A549 (cell line): ENCODE measurements around the gene ATP8B2. TPM values are rescaled to one million over a fixed set of nuclear protein-coding genes. Genes with fewer than 3 reads are reported as not detected.

ENCODE experiments used
- ATAC-seq, 2 experiments: fragments of 200-7000 bp in 1 of 2; fragments of >200 bp in 1 of 2; cut with Nextera tagmentation in 1 of 2; cut with Tn5 transposase in 1 of 2; 3 replicates each; pipeline versions ENCODE4 v1.8.0 to v1.9.1; 2018 to 2020; ENCODE audit warnings: mild to moderate bottlenecking in 1 of 2, moderate library complexity in 1 of 2
- CTCF ChIA-PET: fragments of 300-600 bp; sonication (Branson Sonifier 250); formaldehyde crosslinking; extraction: SDS; loops from one replicate; lab custom pipeline; 2021; ENCODE audit warnings: antibody characterized with exemption, inconsistent platforms; lab: Yijun Ruan, JAX
- POLR2A ChIA-PET: fragments of 350-600 bp; formaldehyde crosslinking; extraction: SDS; loops from one replicate; lab custom pipeline; 2021; ENCODE audit warnings: antibody characterized with exemption, inconsistent platforms; lab: Yijun Ruan, JAX
- DNase-seq, 2 experiments: peaks; one replicate each; pipeline versions ENCODE4 v3.0.0 to v3.0.0-alpha.2; 2011 to 2016; ENCODE audit warnings: low read depth in 1 of 2, low spot score in 1 of 2
- FAIRE-seq: peaks from 2 replicates; lab custom pipeline; 2011; peaks lifted over from hg19 to GRCh38; lab: Jason Lieb, UNC
- H3K27ac ChIP-seq, 2 experiments: fragments of >200 bp; sonication (Bioruptor Twin); formaldehyde crosslinking; 3 replicates each; pipeline ENCODE4 v1.5.1; 2016 to 2017
- H3K4me1 ChIP-seq: fragments of >200 bp; sonication (Bioruptor Twin); formaldehyde crosslinking; 3 replicates; pipeline ENCODE4 v1.6.1; 2016
- H3K4me2 ChIP-seq: fragments of >200 bp; sonication (Bioruptor Twin); formaldehyde crosslinking; 3 replicates; pipeline ENCODE4 v1.6.1; 2016
- H3K4me3 ChIP-seq: fragments of >200 bp; sonication (Bioruptor Twin); formaldehyde crosslinking; 3 replicates; pipeline ENCODE4 v1.5.1; 2016
- H3K9me3 ChIP-seq: fragments of >200 bp; sonication (Bioruptor Twin); formaldehyde crosslinking; 3 replicates; pipeline ENCODE4 v1.6.1; 2016
- BHLHE40 ChIP-seq: IDR thresholded peaks from 2 replicates; pipeline ENCODE4 v1.6.1; 2012; ENCODE audit warnings: low read depth, low read length, inconsistent platforms
- CBX2 ChIP-seq: fragments of 200-600 bp; sonication (generic); IDR thresholded peaks from 2 replicates; pipeline ENCODE4 v1.6.1; 2016; ENCODE audit warnings: low read depth, mild to moderate bottlenecking, borderline replicate concordance
- CBX8 ChIP-seq: fragments of 200-600 bp; sonication (generic); IDR thresholded peaks from 2 replicates; pipeline ENCODE4 v1.6.1; 2016
- CHD2 ChIP-seq: fragments of 150-350 bp; IDR thresholded peaks from 2 replicates; pipeline ENCODE4 v1.6.1; 2014; ENCODE audit warnings: low read length; ENCODE audit not compliant: partially characterized antibody
- CHD4 ChIP-seq: fragments of 200-600 bp; sonication (generic); IDR thresholded peaks from 2 replicates; pipeline ENCODE4 v1.6.1; 2016; ENCODE audit warnings: antibody characterized with exemption, mild to moderate bottlenecking, borderline replicate concordance
- EHF ChIP-seq: fragments of 250-450 bp; sonication (Bioruptor Pico); IDR thresholded peaks from 2 replicates; pipeline ENCODE4 v1.5.0; 2020; ENCODE audit warnings: mild to moderate bottlenecking
- EHMT2 ChIP-seq: fragments of 200-600 bp; sonication (generic); IDR thresholded peaks from 2 replicates; pipeline ENCODE4 v1.6.1; 2016; ENCODE audit warnings: antibody characterized with exemption, low read depth, mild to moderate bottlenecking, moderate library complexity
- EP300 ChIP-seq, 2 experiments: fragments of >200 bp; sonication (Bioruptor Twin); formaldehyde crosslinking; IDR thresholded peaks; 2 replicates in 1 of 2; 3 replicates in 1 of 2; pipeline ENCODE4 v1.6.1; 2016 to 2017
- ESRRA ChIP-seq: fragments of 150-350 bp; IDR thresholded peaks from 2 replicates; pipeline ENCODE4 v1.6.1; 2014; ENCODE audit warnings: mild to moderate bottlenecking, low read length, borderline replicate concordance
- FOSB ChIP-seq: fragments of 250-450 bp; sonication (Bioruptor Pico); IDR thresholded peaks from 2 replicates; pipeline ENCODE4 v1.5.0; 2020; ENCODE audit warnings: mild to moderate bottlenecking, moderate library complexity
- GATA3 ChIP-seq: IDR thresholded peaks from 2 replicates; pipeline ENCODE4 v1.6.1; 2012; ENCODE audit warnings: borderline replicate concordance
- HDAC2 ChIP-seq: fragments of 200-600 bp; sonication (generic); IDR thresholded peaks from 2 replicates; pipeline ENCODE4 v1.6.1; 2016
- HOXB13 ChIP-seq: fragments of 250-450 bp; sonication (Bioruptor Pico); IDR thresholded peaks from 2 replicates; pipeline ENCODE4 v1.5.0; 2020; ENCODE audit warnings: low read depth, mild to moderate bottlenecking, moderate library complexity
- HOXB5 ChIP-seq: fragments of 250-450 bp; sonication (Bioruptor Pico); IDR thresholded peaks from 2 replicates; pipeline ENCODE4 v1.5.0; 2020; ENCODE audit warnings: mild to moderate bottlenecking, moderate library complexity
- KDM5A ChIP-seq: fragments of 200-600 bp; sonication (generic); IDR thresholded peaks from 2 replicates; pipeline ENCODE4 v1.6.1; 2016; ENCODE audit warnings: antibody characterized with exemption, mild to moderate bottlenecking
- MAFK ChIP-seq: fragments of 450-650 bp; IDR thresholded peaks from 2 replicates; pipeline ENCODE4 v1.6.1; 2014; ENCODE audit not compliant: partially characterized antibody
- MAZ ChIP-seq: fragments of 150-350 bp; IDR thresholded peaks from 2 replicates; pipeline ENCODE4 v1.6.1; 2014; ENCODE audit warnings: antibody characterized with exemption, low read depth, low read length, borderline replicate concordance
- NFE2L2 ChIP-seq: fragments of 150-350 bp; conservative IDR thresholded peaks from 2 replicates; pipeline ENCODE4 v1.6.1; 2014; ENCODE audit warnings: low read length
- PHF8 ChIP-seq: fragments of 200-600 bp; sonication (generic); IDR thresholded peaks from 2 replicates; pipeline ENCODE4 v1.6.1; 2016; ENCODE audit warnings: low read depth, mild to moderate bottlenecking, antibody characterized with exemption, moderate library complexity, borderline replicate concordance
- RCOR1 ChIP-seq: fragments of 150-350 bp; IDR thresholded peaks from 2 replicates; pipeline ENCODE4 v1.6.1; 2014; ENCODE audit warnings: antibody characterized with exemption, low read length, low read depth
- SMC3 ChIP-seq: fragments of >200 bp; sonication (Bioruptor Twin); formaldehyde crosslinking; IDR thresholded peaks from 3 replicates; pipeline ENCODE4 v1.6.1; 2018; ENCODE audit warnings: inconsistent platforms
- ZC3H11A ChIP-seq: fragments of 450-650 bp; IDR thresholded peaks from 2 replicates; pipeline ENCODE4 v1.6.1; 2014; ENCODE audit warnings: antibody characterized with exemption, mild to moderate bottlenecking
- ZSCAN20 ChIP-seq: fragments of 250-450 bp; sonication (Bioruptor Pico); IDR thresholded peaks from 2 replicates; pipeline ENCODE4 v1.8.0; 2022; ENCODE audit warnings: mild to moderate bottlenecking, moderate library complexity
- WGBS: methylation state at CpG from one replicate; pipeline ENCODE4 v1.1.6; 2017; ENCODE audit errors: missing lambda C conversion rate; 5-methylcytosine and 5-hydroxymethylcytosine counted together
- polyA plus RNA-seq, 4 experiments: library from polyadenylated mRNA; depleted of rRNA in 3 of 4; stranded (reverse); fragments of >200 nt; fragmentation: RNase III in 1 of 4; extraction: RNeasy Plus Mini Kit Qiagen cat#74134 plus additional on column Dnase treatment in 1 of 4; gene quantifications; 2 replicates in 3 of 4; 3 replicates in 1 of 4; pipeline ENCODE4 v1.2.3, GENCODE V29; 2011 to 2017
- TF ChIP-seq, protein P1 (sequence below): fragments of 450-650 bp; IDR thresholded peaks from 2 replicates; pipeline ENCODE4 v1.6.1; 2014; ENCODE audit warnings: antibody characterized with exemption
- TF ChIP-seq, protein P2 (sequence below): IDR thresholded peaks from 2 replicates; pipeline ENCODE4 v1.6.1; 2012; ENCODE audit warnings: low read depth, borderline replicate concordance
- TF ChIP-seq, protein P3 (sequence below): fragments of >200 bp; sonication (Bioruptor Twin); formaldehyde crosslinking; IDR thresholded peaks from 3 replicates; pipeline ENCODE4 v1.6.1; 2016
- TF ChIP-seq, protein P4 (sequence below): fragments of 250-450 bp; sonication (Bioruptor Pico); IDR thresholded peaks from 2 replicates; pipeline ENCODE4 v1.5.0; 2020; ENCODE audit warnings: low read depth, mild to moderate bottlenecking, moderate library complexity
- TF ChIP-seq, protein P5 (sequence below): fragments of >200 bp; sonication (Bioruptor Twin); formaldehyde crosslinking; IDR thresholded peaks from 2 replicates; pipeline ENCODE4 v1.6.1; 2016
- TF ChIP-seq, protein P6 (sequence below): fragments of 250-450 bp; sonication (Bioruptor Pico); IDR thresholded peaks from 2 replicates; pipeline ENCODE4 v1.5.0; 2021; ENCODE audit warnings: mild to moderate bottlenecking, moderate library complexity, borderline replicate concordance

The ATP8B2 gene
- polyA plus RNA-seq, 2 of the 4 experiments (the other 2 are of a cell fraction): 12.7 to 17.5 TPM

DNA sequence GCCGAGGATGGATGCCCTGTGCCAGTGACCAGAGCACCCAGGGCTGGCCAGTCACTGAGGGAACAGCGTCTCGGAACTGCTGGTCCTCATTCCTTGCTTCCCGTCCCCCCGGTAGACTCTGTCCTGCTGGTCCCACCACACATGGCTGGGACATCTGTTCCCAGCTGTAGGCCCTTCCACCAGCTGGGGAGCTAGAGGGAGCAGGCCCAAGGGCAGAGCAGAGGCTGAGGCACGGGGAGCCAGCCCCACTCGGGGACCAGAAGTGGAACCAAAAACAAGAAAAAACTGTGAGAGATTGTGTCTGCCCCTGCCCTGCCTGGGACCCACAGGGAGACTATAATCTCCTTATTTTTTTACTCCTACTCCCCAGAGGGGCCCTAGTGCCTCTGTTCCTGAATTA is 23.8 kb downstream of the ATP8B2 start:
- POLR2A ChIA-PET: no interaction called here
- ATAC-seq (no peak), FAIRE-seq (no peak)
- no peak for TF ChIP-seq KDM5A
- TF ChIP-seq CHD4: no peak
- TF ChIP-seq SMC3: no peak
- no peak for TF ChIP-seq MAZ
- no peak for TF ChIP-seq PHF8
- TF ChIP-seq, all 56 proteins: peak for 0
- Histone ChIP-seq H3K9me3 (no peaks in the 10 kb centered on the region), H3K4me3 (no peak overlapping the region), H3K4me2 (no peak overlapping the region), H3K4me1 (peaks cover 5% of the 10 kb centered on the region; the same call in 1 of the 3 replicates), H3K27ac (no peak overlapping the region)
- CTCF ChIA-PET: interaction anchor here (1.2 to 22.0 kb wide), 5 partner anchors 14 to 244 kb away, joined by 3 to 268 read pairs (median 11); partner anchors contain the start of genes AQP10, ATP8B2 and IL6R
- WGBS: 86% methylated on average over 5 of the region's 7 CpGs
- no peak for DNase-seq

DNA sequence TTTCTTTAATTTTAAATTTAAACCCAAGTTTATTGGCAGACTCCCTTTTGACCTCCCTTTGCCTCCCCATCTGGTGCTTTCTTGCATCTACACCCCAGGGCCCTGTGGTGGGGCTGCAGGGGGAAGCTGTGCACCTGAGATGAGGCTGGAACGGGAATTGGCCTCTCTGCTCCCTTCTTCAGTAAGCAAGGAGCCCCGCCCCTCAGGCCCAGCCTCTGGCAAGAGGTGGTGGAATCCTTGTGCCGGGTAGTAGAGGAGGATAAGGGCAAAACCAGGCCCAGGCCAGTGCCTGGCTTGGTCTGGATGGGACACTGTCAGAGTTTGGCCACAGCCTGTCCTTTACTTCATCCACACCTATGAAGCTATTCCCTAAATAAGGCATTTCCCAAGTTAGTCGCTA is 25.1 kb downstream of the ATP8B2 start:
- ATAC-seq (no peak), DNase-seq (no peak), FAIRE-seq (no peak)
- H3K27ac ChIP-seq: no peak overlapping the region
- no peak overlapping the region for H3K4me2 ChIP-seq
- TF ChIP-seq HDAC2: no peak
- TF ChIP-seq EP300 (IDR thresholded peaks at IDR 0.05): no peak
- no peak for TF ChIP-seq ESRRA
- TF ChIP-seq CBX8: no peak
- TF ChIP-seq ZC3H11A: no peak
- no peak for TF ChIP-seq EHMT2
- no peak for TF ChIP-seq RCOR1
- no peak for TF ChIP-seq HOXB5 (CRISPR knock-in tag)
- TF ChIP-seq GATA3: no peak
- TF ChIP-seq PHF8: no peak
- ChIA-PET POLR2A (no interaction called here), CTCF (interaction anchor here (1.2 to 22.0 kb wide), 5 partner anchors 10 to 245 kb away, joined by 4 to 268 read pairs (median 11); partner anchors contain the start of genes AQP10, ATP8B2 and IL6R)
- H3K9me3 ChIP-seq: no peaks in the 10 kb centered on the region
- 71% methylated on average over 4 of the region's 4 CpGs for WGBS
- peaks cover 5% of the 10 kb centered on the region; the same call in 1 of the 3 replicates for H3K4me1 ChIP-seq
- H3K4me3 ChIP-seq: no peak overlapping the region

DNA sequence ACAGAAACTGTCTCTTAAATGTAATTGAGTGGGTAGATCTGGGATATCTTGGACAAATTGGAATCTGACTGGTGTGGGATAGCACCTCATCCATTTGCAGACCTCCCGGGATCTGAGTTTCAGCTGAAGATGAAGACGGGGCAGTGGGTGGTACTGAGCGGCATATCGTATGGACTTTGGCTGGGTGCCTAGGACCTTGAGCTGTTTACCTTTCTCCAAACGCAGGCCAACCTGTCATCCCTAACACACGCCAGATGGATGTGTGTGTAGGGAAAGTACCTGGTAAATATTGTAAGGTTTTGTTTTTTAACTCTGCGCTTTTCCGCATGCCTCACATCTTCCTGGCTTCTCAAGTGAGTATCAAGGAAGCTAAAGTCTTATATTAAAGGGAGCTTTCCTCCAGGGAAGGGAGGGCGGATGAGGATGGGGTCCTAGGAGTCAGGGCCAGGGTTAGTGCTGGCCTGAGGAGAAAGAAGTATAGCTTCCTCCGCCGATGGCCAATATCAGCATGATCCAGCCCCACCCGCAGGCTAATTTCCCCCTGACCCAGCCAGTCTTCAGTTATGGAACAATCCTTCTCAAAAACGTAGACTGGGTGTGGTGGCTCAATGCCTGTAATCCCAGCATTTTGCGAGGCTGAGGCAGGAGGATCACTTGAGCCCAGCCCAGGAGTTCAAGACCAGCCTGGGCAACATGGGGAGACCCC is 26.2 kb downstream of the ATP8B2 start:
- CTCF ChIA-PET: interaction anchor here (0.6 to 22.0 kb wide), 7 partner anchors 9 to 679 kb away, joined by 3 to 268 read pairs (median 6); partner anchors contain the start of genes AQP10, ATP8B2 and IL6R
- POLR2A ChIA-PET: no interaction called here
- H3K9me3 ChIP-seq: no peaks in the 10 kb centered on the region
- ATAC-seq: no peak
- no peak overlapping the region for H3K4me3 ChIP-seq
- H3K4me2 ChIP-seq: no peak overlapping the region
- DNase-seq: peak in 1 of 2 experiments; percentile 36
- 61% methylated on average over 14 of the region's 14 CpGs for whole genome bisulfite sequencing
- no peak for FAIRE-seq
- H3K4me1 ChIP-seq: peaks cover 5% of the 10 kb centered on the region; the same call in 1 of the 3 replicates
- no peak overlapping the region for H3K27ac ChIP-seq
- TF ChIP-seq CHD2 (no peak), CBX2 (no peak), FOSB (CRISPR knock-in tag) (no peak), HDAC2 (no peak), MAFK (no peak), ZC3H11A (no peak), NFE2L2 (no peak), CHD4 (no peak), HOXB13 (CRISPR knock-in tag) (no peak), EHF (no peak), BHLHE40 (no peak), ZSCAN20 (CRISPR knock-in tag) (no peak)
- TF ChIP-seq, protein P1, sequence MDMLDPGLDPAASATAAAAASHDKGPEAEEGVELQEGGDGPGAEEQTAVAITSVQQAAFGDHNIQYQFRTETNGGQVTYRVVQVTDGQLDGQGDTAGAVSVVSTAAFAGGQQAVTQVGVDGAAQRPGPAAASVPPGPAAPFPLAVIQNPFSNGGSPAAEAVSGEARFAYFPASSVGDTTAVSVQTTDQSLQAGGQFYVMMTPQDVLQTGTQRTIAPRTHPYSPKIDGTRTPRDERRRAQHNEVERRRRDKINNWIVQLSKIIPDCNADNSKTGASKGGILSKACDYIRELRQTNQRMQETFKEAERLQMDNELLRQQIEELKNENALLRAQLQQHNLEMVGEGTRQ: no peak
- TF ChIP-seq, protein P2, sequence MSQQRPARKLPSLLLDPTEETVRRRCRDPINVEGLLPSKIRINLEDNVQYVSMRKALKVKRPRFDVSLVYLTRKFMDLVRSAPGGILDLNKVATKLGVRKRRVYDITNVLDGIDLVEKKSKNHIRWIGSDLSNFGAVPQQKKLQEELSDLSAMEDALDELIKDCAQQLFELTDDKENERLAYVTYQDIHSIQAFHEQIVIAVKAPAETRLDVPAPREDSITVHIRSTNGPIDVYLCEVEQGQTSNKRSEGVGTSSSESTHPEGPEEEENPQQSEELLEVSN: no peak
- TF ChIP-seq, protein P3, sequence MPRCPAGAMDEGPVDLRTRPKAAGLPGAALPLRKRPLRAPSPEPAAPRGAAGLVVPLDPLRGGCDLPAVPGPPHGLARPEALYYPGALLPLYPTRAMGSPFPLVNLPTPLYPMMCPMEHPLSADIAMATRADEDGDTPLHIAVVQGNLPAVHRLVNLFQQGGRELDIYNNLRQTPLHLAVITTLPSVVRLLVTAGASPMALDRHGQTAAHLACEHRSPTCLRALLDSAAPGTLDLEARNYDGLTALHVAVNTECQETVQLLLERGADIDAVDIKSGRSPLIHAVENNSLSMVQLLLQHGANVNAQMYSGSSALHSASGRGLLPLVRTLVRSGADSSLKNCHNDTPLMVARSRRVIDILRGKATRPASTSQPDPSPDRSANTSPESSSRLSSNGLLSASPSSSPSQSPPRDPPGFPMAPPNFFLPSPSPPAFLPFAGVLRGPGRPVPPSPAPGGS: no peak
- TF ChIP-seq, protein P4, sequence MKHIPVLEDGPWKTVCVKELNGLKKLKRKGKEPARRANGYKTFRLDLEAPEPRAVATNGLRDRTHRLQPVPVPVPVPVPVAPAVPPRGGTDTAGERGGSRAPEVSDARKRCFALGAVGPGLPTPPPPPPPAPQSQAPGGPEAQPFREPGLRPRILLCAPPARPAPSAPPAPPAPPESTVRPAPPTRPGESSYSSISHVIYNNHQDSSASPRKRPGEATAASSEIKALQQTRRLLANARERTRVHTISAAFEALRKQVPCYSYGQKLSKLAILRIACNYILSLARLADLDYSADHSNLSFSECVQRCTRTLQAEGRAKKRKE (CRISPR knock-in tag): no peak
- TF ChIP-seq, protein P5, sequence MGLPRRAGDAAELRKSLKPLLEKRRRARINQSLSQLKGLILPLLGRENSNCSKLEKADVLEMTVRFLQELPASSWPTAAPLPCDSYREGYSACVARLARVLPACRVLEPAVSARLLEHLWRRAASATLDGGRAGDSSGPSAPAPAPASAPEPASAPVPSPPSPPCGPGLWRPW: no peak
- TF ChIP-seq, protein P6, sequence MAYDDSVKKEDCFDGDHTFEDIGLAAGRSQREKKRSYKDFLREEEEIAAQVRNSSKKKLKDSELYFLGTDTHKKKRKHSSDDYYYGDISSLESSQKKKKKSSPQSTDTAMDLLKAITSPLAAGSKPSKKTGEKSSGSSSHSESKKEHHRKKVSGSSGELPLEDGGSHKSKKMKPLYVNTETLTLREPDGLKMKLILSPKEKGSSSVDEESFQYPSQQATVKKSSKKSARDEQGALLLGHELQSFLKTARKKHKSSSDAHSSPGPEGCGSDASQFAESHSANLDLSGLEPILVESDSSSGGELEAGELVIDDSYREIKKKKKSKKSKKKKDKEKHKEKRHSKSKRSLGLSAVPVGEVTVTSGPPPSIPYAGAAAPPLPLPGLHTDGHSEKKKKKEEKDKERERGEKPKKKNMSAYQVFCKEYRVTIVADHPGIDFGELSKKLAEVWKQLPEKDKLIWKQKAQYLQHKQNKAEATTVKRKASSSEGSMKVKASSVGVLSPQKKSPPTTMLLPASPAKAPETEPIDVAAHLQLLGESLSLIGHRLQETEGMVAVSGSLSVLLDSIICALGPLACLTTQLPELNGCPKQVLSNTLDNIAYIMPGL: no peak
